ENCODE measurements around the gene SCN9A.

The SCN9A gene

DNA sequence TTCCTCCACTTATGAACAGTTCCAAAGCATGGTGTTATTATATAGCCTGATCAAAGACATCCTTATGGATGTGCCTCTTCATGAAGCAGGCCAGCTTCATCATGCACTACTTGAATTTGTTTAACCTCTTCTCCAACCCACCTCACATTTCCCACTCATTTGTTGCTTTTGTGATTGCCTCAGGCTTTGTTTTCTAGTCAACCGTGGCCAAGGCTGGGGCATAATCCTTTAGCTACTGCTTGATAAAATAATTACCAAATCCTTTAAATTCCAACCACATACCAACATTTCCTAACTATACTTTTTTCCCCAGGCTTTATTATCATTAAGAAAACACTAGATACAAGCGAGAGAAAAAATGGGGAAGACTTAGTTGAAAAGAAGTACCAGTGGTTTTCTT, 208.3 kb downstream of the SCN9A start:
- no peak for DNase-seq

DNA sequence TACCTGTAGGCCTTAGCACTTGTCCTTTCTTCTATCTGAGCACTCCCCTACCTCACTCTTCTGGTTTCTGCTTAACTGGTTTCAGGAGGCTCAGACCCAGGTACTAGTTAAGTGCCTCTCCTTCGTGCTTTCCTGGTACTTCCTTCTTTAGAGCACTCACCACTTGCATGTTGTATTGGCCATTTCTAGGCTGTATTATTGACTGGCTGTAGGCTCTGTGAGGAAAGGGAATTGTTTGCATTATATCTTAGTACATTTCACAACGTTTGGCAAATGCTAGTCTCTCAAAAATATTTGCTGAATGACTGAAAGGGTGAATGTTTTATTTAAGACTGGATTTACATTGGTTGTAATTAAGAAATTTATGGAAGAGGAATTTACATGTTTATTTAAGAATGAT, 212.0 kb downstream of the SCN9A start:
- DNase-seq = no peak

GRCh38 chr2:166158546-166158945, 217.2 kb downstream of the SCN9A start:
- DNase-seq = no peak

DNA sequence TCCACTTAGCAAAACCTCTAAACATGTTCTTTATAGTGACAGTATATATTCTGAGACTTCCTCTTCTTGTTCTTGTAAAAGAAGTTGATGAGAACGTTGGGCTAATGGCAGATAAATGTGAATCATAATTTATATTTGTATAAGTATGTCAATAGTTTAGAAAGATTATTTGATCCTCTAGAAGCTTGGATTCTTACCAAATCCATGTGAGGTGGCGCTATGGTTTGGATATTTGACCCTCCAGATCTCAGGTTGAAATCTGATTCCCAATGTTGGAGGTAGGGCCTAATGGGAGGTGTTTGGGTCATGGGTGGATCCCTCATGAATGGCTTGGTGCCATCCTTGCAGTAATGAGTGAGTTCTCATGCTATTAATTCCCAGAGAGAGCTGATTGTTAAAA, 218.2 kb downstream of the SCN9A start:
- DNase-seq = no peak

DNA sequence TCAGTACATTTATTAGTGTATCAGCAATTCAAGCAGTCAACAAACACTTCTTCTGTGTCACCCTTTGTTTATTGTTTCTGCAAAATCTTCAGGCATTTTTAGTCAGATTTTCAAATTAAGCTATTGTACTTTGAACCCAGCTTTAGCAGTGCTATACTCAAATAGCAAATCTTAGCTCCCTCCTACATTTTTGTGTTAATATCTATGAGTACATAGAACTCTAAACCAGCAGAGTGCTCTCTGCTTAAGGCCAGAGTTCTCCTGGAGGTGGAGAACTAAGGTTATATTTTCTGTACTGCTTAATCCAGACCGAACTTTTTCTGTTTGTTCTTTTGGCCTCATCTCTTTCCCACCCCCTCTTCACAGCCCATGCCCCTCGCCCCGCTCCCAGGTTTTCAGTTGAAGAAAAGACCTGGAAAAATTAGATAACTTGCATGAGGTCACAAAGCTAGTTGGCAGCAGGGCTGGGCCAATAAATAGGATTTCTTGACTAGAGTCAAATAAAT, 218.7 kb downstream of the SCN9A start:
- no peak for DNase-seq

DNA sequence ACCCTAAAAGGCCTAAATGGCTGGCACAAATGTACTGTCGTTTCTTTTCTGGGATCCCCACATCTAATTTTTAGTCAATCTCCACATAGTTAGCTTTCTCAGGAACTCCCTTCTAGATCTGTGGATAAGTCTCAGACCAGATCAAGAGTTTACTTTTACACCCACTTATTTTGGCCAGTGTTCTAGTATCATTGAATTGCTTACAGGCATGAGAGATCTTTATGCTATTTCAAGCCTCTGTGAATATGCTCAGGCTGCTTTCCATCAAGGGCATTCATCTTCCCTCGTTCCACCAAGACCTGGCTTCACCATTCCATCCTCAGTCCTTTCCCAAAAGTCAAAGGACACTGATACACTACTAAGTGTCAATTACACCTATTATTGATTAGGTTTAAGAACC, 220.2 kb downstream of the SCN9A start:
- no peak for DNase-seq

GRCh38 chr2:166154685-166155338, 220.9 kb downstream of the SCN9A start:
- DNase-seq = no peak

- no peak for DNase-seq
These were observed 223.7 kb downstream of the SCN9A start for GRCh38 chr2:166152064-166152463.

GRCh38 chr2:166148500-166149400, 227.0 kb downstream of the SCN9A start:
- DNase-seq = peak in 1 of 3 experiments; percentile 1

GRCh38 chr2:166147883-166148282, 227.9 kb downstream of the SCN9A start:
- no peak for DNase-seq
